ENCODE results near the gene HP1BP3.

HP1BP3 gene

DNA sequence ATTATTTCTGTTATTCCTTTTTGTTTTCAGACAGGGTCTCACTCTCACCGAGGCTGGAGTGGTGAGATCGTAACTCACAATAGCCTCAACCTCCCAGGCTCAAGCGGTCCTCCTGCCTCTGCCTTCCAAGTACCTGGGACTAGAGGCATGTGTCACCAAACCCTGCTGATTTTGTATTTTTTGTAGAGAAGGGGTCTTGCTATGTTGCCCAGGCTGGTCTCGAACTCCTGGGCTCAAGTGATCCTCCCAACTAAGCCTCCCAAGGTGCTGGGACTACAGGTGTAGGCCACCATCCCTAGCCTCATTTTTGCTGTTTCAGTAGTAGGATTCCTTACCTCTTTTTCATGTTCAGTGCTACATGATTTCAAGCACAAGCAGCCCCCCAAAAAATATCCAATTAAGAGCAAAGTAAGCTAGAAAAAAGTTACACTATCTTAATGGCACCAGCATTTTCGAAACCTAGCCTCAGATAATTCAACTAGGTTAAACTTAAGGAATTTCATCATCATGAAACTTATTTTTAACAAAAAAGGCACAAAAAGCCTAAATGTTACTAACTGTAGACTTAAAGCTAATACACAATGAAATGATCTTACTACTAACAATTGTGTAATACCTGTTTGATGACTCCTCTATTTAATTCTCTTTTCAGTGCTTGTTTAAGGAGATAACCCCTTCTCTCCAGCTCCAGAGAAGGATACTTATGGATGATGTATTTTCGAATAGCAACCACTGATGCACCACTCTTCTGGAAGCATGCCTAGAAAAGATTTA, 16.6 kb downstream of the HP1BP3 start:
- no peak for DNase-seq

DNA sequence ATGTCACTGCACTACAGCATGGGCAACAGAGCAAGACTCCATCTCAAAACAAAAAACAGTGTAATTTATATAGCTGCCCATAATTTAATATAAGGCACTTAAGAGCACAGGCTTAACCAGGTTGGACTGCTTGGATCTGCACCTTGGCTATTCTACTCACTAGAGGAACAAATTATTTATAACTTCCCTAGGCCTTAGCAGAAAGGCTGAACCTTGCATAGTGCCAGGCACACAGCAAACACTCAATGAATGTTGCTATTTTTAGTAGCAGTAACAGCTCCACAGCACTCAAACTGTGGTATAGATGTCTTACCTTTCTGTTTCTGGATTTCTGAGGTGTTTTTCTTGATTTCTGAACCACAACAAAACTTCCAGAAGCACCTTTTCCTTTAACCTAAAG, 19.8 kb downstream of the HP1BP3 start:
- no peak for DNase-seq

DNA sequence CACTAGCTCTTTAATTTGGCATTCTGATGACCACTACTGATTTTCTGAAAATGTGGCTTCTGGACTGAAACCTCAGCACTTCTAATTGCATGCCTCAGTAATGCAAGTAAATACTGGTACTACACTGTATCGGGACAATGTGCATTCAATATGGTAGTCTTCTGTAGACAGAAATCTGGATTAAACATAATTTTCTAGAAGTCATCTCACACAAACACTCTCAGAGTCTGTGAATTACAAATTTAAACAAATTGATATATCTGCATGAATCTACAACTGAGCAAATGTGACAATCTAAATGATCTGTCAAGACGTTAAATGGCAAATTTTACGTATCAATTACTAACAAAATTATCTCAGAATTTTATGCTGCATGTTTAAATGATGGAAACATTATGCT, 23.7 kb downstream of the HP1BP3 start:
- no peak for DNase-seq

DNA sequence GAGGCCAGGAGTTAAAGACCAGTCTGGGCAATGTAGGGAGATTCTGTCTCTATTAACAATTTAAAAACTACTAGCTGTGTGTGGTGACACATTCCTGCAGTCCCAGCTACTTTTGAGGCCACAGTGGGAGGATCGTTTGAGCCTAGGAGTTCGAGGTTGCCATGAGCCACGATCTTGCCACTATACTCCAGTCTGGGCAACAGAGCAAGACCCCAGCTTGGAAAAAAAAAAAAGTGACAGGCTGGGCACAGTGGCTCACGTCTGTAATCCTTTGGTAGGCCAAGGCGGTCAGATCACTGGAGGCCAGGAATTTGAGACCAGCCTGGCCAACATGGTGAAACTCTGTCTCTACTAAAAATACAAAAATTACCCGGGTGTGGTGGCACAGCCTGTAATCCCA, 26.8 kb downstream of the HP1BP3 start:
- DNase-seq, result no peak

DNA sequence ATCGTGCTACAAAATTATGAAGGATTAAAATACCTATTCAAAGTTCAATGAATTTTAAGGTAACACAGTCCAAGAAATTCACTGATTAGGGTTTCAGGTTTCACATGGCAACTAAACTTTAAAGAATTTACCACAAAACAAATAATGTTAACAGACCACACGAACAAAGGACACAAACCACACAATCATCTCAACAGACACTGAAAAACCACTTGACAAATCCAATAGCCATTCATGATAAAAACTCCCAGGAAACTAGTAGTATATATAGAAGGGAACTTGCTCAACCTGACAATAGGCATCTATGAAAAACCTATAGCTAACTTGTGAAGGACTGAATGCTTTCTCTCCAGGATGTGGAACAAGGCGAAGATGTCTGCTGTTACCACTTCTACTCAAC, 33.5 kb downstream of the HP1BP3 start:
- no peak for DNase-seq

DNA sequence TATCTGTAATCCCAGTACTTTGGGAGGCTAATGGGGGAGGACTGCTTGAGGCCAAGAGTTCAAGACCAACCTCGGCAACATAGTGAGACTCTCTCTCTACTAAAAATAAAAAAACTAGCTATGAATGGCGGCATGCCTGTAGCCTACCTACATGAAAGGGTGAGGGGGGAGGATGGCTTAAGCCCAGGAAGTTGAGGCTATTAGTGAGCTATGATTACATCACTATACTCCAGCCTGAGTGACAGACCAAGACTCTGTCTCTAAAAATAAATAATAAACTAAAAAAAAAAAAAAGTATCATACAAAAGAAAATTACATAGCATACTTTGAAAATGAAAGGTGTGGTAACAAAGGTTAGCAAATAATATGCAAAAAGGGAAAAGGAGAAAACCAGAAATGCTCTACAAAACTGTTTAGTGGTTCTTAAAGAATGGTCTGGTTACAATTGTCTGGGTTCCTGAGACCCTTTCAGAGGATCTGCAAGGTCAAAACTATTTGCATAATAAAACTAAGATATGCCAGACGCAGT, 35.6 kb downstream of the HP1BP3 start:
- DNase-seq, result no peak

DNA sequence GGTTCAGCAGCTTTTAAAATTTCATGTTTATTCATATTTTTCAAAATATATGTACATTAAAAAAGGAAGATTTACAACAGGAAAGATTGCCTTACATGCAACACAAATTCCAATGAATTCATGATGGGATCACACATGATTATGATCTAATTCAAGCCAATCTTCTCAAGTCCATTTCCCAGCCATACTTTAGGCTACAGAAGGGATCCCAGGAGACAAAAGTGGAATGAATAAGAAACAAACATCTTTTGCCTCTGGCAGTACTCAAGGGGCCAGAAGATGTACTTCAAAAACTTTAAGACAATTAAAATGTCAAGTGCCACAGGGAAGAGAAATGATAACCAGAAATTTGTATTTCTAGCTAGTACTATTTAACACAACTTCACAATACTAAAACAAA, 44.4 kb downstream of the HP1BP3 start:
- no peak for DNase-seq

DNA sequence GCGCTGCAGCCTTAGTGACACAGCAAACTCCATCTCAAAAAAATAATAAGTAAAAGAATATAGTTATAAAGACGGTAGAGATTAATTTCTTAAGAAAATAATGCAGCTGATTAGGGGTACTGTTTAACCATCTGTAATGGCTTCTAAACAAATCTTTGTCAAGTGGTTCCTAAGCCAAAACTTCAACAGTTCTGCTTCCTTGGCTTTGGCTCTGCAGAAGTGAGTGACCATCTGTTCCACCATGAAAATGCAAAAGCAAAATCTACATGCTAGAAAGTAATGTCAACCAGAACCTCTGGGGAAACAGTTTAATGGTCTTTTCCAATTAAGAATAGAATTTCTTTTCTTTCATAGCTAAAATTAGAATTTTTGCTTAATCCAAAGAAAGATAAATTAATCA, 46.3 kb downstream of the HP1BP3 start:
- DNase-seq, result no peak

DNA sequence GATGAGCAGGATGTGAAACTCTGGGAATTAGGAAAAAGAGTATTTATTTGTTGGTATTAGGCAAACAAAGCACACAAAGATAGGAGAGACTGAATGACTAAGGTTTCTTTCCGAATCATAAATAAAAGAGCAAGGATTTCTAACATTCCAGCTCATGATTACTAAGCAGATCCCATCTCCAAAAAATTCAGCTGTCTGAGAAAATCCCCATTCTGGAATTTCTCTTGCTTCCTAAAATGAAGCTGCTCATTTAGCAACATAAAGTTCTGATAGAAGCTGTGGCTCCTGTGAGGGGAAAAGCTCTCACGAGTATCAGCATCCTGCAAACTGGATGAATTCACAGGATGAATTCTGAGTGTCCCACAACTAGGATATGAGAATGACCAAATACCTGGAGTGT, 47.9 kb downstream of the HP1BP3 start:
- DNase-seq, result no peak

DNA sequence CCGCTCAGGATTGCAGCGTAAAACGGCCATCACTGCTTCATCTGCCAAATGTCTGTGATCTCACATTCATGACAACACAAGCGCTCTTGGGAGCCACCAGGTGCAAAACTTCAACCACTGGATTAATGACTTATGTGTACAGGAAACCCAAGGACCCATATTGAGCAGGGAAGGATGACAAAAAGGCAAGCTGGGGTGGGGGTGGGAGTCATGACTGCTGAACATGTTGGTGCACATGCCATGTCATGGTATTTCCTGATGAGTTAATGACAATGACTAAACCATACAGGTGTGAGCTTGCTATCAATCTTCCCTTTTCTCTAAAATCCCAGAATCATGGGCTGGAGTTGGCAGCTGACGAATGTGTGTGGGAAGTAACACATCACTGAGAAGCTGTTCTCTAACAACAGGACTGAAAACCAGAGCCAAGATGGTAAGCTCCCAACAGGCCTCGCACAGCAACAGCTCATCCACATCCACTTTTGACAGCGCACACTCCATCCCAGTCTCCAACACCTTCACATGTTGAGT, 51.5 kb downstream of the HP1BP3 start:
- DNase-seq, result no peak

DNA sequence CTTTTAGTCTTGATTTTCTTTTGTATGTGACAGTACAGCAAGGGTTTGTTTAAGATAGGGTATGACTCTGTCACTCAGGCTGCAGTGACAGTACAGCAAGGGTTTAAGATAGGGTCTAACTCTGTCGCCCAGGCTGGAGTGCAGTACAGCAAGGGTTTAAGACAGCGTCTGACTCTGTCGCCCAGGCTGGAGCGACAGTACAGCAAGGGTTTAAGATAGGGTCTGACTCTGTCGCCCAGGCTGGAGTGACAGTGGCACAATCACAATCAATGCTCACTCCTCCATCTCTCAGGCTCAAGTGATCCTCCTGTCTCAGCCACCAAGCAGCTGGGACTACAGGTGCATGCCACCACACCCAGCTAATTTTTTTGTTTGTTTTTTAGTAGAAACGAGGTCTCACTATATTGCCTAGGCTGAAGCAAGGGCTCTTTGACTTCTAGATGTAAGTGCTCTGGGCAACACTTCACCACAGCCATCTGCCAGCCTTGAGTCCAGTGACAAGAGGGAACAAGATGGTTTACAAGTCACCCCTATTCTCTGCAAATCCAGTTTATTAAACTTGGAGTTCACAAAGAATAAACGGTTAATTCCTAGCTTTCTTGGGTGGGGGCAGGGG, 53.6 kb downstream of the HP1BP3 start:
- no peak for DNase-seq

DNA sequence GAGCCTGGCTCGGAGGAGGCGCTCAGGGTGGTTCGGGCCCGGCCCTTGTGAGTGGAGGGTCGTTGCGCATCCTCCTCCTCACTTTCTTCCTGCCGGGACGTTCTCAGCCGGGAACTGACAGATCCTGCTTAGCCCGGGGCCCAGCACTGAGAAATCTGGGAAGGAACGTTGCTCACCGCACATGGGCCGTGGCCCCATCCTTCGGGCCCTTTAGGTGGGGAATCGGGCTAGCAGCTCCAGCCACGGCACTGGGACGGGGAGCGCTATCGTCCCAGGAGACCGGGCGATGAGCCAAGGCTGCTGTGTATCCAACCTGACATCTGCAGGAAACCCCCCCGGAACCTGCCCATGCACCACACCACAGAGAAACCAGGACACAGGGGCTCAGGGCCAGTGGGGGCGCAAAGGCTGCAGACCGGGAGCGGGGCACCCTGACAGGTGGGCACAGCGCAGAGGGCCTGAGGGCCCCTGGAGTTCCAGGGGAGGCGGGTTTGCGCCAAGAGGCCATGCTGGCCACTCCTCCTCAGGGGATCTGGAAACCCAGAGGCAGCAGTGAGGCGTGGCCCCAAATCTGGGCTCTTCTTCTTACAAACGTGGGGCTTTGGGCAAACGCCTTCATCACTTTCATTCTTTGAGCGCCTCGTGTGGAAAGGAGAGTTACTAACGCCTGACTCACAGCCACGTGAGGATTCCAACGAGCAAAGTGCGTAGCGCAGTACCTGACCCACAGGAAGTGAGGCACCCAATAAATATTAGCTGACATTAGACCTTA, 54.3 kb downstream of the HP1BP3 start, which contains the start of gene SH2D5:
TSS of gene SH2D5 (minus strand) at position 116 of the 772 bp plus-strand sequence. CDS start 4,659 bp downstream, outside the sequence.
- peak; percentile 78 to 88 (median 82) for DNase-seq

DNA sequence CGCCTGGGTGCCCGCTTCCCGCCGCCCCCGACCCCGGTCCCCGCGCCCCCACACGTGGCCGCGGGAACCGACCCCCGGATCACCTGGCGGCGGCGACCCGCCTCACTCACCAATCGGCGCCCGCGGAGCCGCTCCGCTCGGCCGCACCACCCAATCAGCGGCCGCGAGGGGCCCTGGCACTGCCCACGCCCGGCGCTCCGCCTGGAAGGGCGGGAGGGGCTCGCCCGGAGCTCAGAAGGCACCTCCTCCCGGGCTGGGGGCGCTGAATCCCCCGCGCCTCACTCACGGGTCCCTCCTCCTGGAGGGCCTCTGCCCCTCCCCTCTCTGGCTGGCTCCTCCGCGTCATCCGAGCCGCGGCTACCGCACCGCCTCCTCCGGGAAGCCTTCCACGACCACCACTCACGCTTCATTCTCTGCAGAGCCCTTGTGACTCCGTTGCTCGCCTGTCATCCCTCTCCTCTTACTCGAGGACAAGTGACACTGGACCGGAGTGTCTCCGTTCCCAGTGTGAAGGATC, 55.0 kb downstream of the HP1BP3 start:
- DNase-seq, result peak in 3 of 4 experiments; percentile 28 to 68 (median 53)

DNA sequence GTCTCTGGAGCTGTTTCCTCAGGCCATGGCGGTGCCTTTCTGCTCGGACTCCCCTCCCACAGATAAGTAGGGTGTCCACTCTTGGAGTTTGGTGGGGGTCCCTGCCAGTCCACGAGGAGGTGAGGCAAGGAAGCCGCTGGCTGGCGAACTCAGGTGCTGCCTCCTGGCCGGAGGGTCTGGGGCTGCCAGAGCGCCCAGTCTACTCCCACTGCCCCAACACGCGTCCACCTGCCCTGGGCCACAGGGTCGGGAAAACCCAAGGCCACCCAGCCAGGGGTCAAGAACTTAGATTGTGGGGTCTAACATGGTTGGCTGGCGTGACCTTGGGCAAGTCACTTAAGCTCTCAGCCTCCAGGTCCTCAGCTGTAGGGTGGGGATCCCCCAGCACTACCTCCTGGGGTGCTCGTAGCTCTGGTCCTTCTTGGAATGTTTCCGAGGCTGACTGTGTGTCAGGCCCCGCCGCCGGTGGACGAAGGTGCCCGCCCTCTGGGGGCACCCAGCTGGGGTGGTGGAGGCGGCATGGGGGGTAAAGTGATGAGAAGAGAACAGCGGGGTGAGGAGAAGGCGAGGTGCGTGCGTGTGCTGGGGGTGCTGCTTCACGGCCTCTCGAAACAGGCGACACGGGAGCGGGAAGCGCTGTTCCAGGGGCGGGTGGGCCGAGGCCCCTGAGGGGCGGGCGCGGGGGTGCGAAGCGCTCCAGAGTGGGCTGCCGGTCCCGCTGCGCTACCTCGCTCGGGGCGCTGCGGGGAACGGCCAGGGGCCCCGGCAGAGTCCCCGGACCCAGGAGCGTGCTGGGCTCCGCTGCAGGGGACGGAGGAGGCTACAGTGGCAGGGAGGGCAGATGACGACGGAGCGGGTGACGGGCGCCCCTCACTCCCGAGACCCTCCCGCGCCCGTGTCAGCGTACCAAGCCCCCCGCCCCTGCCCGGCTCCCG, 55.8 kb downstream of the HP1BP3 start:
- DNase-seq, result peak in 1 of 4 experiments; percentile 19

DNA sequence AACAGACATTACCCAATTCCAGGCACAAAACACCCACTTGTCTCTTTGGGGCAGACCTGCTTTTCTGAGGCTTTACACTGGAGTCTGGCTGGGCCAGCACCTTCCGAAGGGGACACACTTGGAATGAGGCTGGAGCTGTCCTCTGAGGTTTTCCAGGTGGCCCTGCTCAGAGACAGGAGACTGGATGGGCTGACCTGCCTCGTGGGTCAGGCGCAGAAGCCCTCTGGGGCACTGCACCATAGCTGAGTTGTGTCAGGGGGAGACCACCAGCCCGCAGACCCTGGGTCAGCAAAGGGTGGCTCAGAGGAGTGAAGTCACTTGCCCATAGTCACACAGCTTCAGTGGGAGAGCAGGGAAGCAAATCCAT, 56.4 kb downstream of the HP1BP3 start:
- DNase-seq, result no peak

DNA sequence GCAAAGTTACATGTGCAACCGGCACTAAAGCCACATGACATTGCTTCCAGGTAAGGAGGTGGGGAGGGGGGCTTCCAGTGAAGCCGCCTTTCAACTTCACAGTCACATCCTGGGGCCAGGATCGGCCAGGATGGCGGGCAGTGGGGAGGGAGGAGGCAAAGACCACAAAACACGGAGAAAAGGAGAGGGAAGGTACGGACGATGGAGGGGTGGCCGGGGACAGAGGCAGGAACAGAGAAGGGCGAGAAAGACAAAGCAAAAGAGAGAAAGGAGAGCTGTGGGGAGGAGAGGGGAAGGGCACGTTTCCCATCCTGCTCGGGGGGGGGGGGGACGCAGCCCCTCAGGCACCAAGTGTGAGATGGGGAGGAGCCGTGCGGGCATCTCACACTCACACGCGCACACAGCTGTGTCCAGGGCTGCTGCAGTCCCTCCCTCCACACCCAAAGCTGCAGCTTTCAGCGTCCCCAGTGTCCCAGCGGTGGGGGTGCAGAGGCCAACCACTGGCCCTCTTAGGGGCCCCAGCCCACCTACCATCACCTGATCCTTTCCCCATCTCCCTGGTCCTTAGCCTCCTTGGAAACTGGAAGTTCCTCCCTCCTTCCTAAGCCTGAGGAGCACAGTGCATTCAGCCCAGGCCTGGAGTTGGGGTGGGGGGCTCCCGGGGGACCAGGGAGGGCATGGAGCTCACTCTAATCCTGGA, 57.0 kb downstream of the HP1BP3 start:
- no peak for DNase-seq

DNA sequence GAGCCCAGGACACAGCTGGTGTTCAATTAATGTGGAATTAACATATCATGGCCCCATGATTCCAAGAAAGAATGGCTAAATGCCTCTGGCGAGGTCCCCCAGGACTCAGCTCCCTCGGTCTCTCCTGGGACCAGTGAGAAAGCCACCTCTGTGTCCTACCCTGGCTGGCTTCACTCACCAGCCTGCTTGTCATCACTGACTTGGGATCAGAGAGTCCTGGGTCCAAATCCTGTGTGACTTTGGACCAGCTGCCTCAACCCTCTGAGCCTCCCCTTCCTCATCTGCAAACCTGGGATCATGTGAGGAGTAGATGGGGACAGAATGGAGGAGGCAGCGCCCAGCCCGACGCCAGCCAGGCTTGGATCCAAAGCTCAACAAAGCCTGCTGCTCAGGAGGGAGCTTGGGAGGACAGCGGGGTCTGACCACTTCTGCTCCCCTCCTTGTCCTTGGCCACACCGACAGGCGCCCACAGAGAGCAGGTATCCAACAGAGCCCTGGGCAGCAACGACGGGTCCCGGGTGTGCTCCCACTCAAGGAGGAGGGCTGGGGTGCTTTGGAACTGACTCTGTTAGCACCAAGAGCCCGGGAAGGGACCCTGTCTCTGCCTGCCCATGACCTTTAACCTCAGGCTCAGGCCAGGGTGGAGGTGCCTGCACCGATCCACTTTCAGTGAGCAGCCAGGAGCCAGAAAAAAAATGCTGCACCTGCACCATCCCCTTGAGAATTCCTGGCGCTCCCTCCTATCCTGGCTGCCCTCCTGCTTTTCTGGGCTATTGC, 57.8 kb downstream of the HP1BP3 start:
- no peak for DNase-seq

DNA sequence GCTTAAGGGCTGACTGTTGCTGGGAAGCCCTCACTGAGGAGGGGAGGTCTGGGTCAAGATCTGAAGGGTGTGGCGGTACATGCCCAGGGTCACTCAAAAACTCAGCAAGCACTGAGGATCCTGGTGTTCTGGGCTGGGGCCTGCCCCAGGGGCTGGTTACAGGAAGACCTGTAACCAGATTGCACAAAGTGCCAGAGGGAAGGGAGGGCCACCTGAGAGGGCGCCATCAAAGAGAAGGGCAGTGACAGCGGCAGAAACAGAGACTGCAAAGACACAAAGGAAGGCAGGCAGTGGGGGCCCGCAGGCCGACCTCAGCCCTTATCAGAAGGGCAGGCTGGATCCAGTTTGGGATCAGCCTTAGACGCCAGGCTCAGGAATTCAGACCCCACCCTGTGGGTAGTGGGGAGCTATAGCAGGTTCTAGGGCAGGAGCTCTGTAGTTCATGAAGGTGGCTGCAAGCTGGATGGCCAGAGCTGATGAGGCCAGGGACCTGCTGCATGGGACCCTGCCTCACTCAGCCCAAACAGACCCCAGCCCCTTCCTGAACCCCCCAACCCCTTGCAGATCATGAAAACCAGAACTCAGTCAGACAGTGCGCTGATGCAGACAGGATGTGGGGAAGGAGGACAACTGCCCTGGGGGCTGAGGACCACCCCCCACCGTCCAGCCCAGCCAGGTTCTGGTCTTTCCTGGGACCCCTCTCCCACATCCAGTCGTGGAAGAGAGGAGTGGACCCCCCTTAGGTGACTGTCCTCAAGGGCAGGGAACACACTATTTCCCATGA, 58.5 kb downstream of the HP1BP3 start:
- DNase-seq, result no peak

DNA sequence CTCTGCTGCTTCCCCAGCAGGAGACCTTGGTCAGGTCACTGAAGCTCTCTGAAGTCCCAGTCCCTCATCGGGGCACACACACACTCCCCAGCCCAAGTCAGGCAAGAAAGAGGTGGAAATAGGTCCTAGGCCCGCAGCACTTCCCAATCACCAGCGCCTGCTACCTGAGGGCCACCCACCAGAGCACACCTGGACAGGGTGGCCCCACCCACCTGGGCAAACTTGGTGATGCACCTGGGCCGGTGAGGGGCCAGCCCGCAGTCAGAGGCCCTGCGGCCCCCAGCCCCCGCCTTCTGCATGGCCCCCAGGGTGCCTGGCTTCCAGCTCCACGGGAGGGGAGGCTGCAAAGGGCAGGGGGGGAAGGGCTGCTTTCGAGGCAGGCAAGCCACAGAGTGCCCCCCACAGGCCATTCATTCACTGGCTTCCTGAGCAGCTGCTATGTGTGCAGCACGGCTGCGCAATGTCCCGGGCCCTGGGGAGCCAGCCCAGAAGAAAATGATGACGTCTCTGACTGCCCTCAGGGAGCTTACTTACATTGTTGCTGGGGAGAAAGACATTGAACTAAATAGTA, 59.3 kb downstream of the HP1BP3 start:
- peak in 1 of 4 experiments; percentile 30 for DNase-seq
